A673 (cell line): ENCODE data around the gene PERM1.

Experiments used
- CTCF ChIP-seq: fragments of 300-800, 200-600 bp; sonication (generic); conservative IDR thresholded peaks from 2 replicates; pipeline ENCODE4 v1.5.1; 2017; ENCODE audit warnings: low read depth, mild to moderate bottlenecking, antibody characterized with exemption, low read length, moderate library complexity, mixed read lengths
- EZH2 ChIP-seq: fragments of 200-600 bp; sonication (generic); IDR thresholded peaks from 2 replicates; pipeline ENCODE4 v1.6.1; 2017; ENCODE audit warnings: borderline replicate concordance, low read depth, mild to moderate bottlenecking, mixed read lengths, antibody characterized with exemption, low read length; ENCODE audit not compliant: poor library complexity, severe bottlenecking

GRCh38 chr1:1021010-1021919 lies 39.4 kb upstream of the PERM1 start:
- TF ChIP-seq CTCF (no peak), EZH2 (no peak)
